GM12878 (cell line): ENCODE data around the gene CSF1R.

ENCODE experiments used
- CHD2 ChIP-seq: IDR thresholded peaks from 2 replicates; pipeline ENCODE4 v1.6.1; 2011; ENCODE audit warnings: low read depth, low read length, improper control_type of control experiment, borderline replicate concordance
- EP300 ChIP-seq, 2 experiments: fragments of 150-350 bp in 1 of 2; IDR thresholded peaks; 2 replicates each; pipeline ENCODE4 v1.6.1; 2011 to 2012; ENCODE audit warnings: low read depth in 2 of 2, low read length in 2 of 2, borderline replicate concordance in 1 of 2, improper control_type of control experiment in 1 of 2, inconsistent platforms in 1 of 2; ENCODE audit not compliant: control insufficient read depth in 1 of 2
- EZH2 ChIP-seq: IDR thresholded peaks from 2 replicates; pipeline ENCODE4 v1.6.1; 2012; ENCODE audit warnings: low read depth, mild to moderate bottlenecking, control low read depth, inconsistent platforms, low read length, borderline replicate concordance; ENCODE audit not compliant: control insufficient read depth
- GABPA ChIP-seq: IDR thresholded peaks from 2 replicates; pipeline ENCODE4 v1.6.1; 2014; ENCODE audit warnings: antibody characterized with exemption, low read depth, mild to moderate bottlenecking, inconsistent platforms
- RFX5 ChIP-seq: IDR thresholded peaks from 2 replicates; pipeline ENCODE4 v1.6.1; 2011; ENCODE audit warnings: low read depth, low read length, improper control_type of control experiment
- SIN3A ChIP-seq: IDR thresholded peaks from 2 replicates; pipeline ENCODE4 v1.6.1; 2012; ENCODE audit warnings: low read depth, low read length, improper control_type of control experiment
- ZBTB33 ChIP-seq: fragments of 450-650 bp; IDR thresholded peaks from 2 replicates; pipeline ENCODE4 v1.6.1; 2017; ENCODE audit warnings: mild to moderate bottlenecking
- TF ChIP-seq, protein P1 (sequence below), 3 experiments: IDR thresholded peaks in 2 of 3; conservative IDR thresholded peaks in 1 of 3; 2 replicates each; pipeline ENCODE4 v1.5.1; 2011; ENCODE audit warnings: low read depth in 3 of 3, low read length in 3 of 3, mild to moderate bottlenecking in 3 of 3, control low read depth in 2 of 3, moderate library complexity in 2 of 3, inconsistent platforms in 1 of 3, mixed read lengths in 1 of 3; ENCODE audit not compliant: control insufficient read depth in 2 of 3, insufficient read depth in 1 of 3; ENCODE audit errors: extremely low read depth in 1 of 3

- TF ChIP-seq EZH2 (no peak), EP300 (IDR thresholded peaks at IDR 0.05; ENCODE audit: borderline replicate concordance in 1 of 2, control insufficient read depth in 1 of 2, low read depth in 2 of 2, low read length in 2 of 2) (no peak), GABPA (no peak), CHD2 (no peak), RFX5 (no peak), ZBTB33 (no peak), SIN3A (no peak)
- TF ChIP-seq, protein P1, sequence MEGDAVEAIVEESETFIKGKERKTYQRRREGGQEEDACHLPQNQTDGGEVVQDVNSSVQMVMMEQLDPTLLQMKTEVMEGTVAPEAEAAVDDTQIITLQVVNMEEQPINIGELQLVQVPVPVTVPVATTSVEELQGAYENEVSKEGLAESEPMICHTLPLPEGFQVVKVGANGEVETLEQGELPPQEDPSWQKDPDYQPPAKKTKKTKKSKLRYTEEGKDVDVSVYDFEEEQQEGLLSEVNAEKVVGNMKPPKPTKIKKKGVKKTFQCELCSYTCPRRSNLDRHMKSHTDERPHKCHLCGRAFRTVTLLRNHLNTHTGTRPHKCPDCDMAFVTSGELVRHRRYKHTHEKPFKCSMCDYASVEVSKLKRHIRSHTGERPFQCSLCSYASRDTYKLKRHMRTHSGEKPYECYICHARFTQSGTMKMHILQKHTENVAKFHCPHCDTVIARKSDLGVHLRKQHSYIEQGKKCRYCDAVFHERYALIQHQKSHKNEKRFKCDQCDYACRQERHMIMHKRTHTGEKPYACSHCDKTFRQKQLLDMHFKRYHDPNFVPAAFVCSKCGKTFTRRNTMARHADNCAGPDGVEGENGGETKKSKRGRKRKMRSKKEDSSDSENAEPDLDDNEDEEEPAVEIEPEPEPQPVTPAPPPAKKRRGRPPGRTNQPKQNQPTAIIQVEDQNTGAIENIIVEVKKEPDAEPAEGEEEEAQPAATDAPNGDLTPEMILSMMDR (IDR thresholded peaks at IDR 0.05 in 2 of 3, conservative IDR thresholded peaks at IDR 0.05 in 1 of 3; ENCODE audit: control insufficient read depth in 2 of 3, extremely low read depth in 1 of 3, insufficient read depth in 1 of 3, low read depth in 3 of 3, low read length in 3 of 3): no peak
Observed at GRCh38 chr5:150133581-150134197, 47.3 kb upstream of the CSF1R start.
